GM12875 (cell line): ENCODE measurements around the gene COL24A1.

Experiments
- H3K4me3 ChIP-seq: one replicate; pipeline ENCODE4 v1.5.1; 2011; ENCODE audit warnings: low read depth, low read length, control low read depth
- CTCF ChIP-seq: IDR thresholded peaks from 2 replicates; pipeline ENCODE4 v1.5.1; 2011; ENCODE audit warnings: low read depth, mild to moderate bottlenecking, control low read depth, inconsistent platforms, low read length, moderate library complexity, borderline replicate concordance; ENCODE audit not compliant: insufficient read depth

The COL24A1 gene

GRCh38 chr1:86035101-86035500 is 121.5 kb downstream of the COL24A1 start:
- TF ChIP-seq CTCF, result no peak
- no peak overlapping the region for H3K4me3 ChIP-seq

- TF ChIP-seq CTCF, result no peak
- H3K4me3 ChIP-seq, result no peak overlapping the region
These were observed 126.4 kb downstream of the COL24A1 start for GRCh38 chr1:86030180-86030579.

GRCh38 chr1:86018283-86018923 is 138.2 kb downstream of the COL24A1 start:
- no peak overlapping the region for H3K4me3 ChIP-seq
- TF ChIP-seq CTCF, result peak; percentile 54; the same call in 1 of the 2 replicates

DNA sequence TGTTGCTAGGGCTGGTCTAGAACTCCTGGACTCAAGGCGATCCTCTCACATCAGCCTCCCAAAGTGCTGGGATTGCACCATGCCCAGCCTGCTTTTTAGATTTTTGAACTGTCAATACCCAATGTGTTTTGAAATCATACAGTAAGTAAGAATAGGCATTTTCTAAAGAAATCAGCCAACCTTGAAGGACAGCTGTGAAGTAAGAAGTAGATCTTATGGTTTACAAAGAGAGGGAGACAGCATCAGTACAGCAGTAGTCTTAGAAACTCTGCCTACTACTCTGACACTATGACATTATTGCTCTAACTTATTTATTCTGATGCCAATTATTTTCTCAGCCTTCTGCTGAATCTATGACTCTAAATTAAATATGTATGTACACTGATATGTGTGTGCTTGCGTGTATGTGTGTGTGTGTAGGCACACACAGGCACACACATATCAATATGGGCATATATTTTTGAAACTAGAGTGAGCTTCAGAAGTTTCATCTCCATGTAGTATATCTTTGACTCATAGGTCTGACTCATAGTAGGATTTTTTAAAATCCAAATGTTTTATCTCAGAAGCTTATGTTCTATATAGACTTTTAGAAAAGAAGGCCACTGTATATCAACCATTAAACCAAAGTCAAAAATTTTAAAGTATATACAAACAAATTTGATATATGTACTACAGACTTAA is 140.4 kb downstream of the COL24A1 start:
- no peak for TF ChIP-seq CTCF
- no peak overlapping the region for H3K4me3 ChIP-seq

DNA sequence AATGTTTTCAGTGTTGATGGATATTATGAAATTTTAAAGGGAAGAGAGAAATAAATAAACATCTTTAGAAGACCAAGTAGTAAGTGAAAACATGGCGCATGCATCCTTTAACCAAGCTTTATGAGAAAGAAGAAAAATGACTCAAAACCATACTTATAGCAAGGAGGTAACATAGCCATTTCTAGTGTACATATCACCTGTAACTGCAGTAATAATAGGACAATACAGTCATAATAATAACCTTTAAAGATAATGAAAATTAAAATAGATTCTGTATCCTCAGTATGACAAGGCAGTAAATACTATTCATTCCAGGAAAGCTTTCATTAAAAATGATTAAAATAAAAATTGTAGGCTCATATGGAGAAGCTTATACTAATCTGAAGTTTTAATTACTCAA is 141.2 kb downstream of the COL24A1 start:
- TF ChIP-seq CTCF, result no peak

DNA sequence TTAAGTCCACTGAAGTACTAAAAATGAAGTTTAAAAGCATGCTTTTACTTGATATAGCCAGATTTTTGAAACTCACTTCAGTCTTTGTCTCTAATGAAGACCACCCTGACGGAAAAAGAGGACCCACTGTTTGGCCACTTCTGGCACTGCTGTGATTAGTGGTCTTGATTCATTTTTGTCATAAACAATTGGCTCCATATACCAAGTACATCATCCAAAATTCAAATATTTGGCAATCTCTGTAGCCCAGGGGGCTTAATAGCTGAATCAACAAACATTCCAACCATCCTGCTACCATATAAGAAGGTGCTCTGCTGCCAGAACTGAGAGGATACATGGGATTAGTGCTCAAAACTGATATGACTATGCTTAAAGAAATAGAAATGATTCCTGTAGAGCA is 156.0 kb downstream of the COL24A1 start:
- no peak for TF ChIP-seq CTCF
- H3K4me3 ChIP-seq, result no peak overlapping the region

More for the DNA sequence above, 141.2 kb downstream of the COL24A1 start:
- no peak overlapping the region for H3K4me3 ChIP-seq
